Skin epidermis (tissue), 12 donors: ENCODE measurements around the gene ZRANB3.
A peak's percentile ranks its signal among the peaks of the same experiment; 100 is the strongest.

Experiments
- H3K27ac ChIP-seq, 21 experiments: fragments of 200-600 bp; sonication (generic) in 11 of 21; one replicate each; pipeline ENCODE4 v1.5.0; 2020; ENCODE audit warnings: mild to moderate bottlenecking in 3 of 21, inconsistent platforms in 2 of 21, moderate library complexity in 2 of 21
- H3K4me3 ChIP-seq, 7 experiments: fragments of 200-600 bp; sonication (generic) in 2 of 7; one replicate each; pipeline ENCODE4 v1.5.0; 2020; ENCODE audit warnings: inconsistent platforms in 2 of 7, mild to moderate bottlenecking in 2 of 7, moderate library complexity in 1 of 7

ZRANB3 gene

DNA sequence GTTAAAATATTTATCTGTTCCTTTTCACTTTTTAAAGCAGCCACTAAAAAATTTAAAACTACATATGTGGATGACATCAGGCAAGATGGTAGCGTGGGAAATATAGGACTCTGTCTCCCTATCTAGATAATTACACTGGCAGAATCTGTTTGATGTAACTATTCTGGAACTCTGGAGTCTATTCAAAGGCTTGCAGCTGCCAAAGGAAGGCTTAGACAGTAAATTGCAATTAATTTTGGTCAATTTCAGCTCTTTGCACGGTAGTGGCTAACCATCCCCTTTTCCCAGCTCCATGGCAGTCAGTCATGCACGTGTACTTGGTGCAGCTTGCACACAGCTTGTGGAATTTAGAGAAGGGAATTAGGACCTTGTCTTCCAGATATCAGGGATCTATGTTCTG lies 343.7 kb downstream of the ZRANB3 start:
- Histone ChIP-seq H3K27ac (no peak overlapping the region), H3K4me3 (no peak overlapping the region)

DNA sequence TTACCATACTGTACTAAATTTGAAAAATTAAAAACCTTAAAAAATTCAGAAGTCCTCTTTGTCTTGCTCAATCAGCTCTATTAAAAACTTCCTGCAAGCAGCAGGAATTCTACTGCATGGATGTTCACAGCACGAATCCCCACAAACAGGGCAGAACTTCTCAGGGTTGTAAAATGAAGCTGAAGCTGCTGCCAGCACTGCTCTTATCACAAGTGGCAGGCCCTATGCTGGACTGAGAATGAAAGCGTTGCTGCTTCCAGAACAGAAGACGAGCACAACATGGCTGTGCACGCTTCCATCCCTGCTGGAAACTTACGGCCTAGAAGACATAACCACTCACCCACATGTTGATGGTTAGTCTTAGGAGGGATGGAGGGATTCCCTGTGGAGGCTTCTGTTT lies 345.0 kb downstream of the ZRANB3 start:
- no peak overlapping the region for H3K27ac ChIP-seq
- H3K4me3 ChIP-seq = no peak overlapping the region

DNA sequence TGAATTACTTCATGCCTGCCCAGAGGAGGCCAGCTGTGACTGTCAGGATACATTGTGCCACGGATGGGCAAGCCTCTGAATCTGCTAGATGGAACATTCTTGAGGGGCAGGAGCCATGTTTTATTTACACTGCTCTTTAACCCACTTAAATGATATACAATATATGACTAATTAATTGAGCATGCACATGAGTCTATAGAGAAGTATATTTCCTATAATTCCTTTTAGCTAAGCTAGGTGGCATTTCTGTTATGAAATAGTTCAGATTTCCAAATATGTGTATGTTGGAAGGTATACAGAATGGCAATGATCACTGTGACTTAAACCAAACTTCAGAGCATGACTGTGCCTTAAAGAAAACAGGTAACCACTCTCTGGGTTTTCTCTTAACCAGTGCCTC lies 347.2 kb downstream of the ZRANB3 start:
- no peak overlapping the region for H3K27ac ChIP-seq
- no peak overlapping the region for H3K4me3 ChIP-seq

DNA sequence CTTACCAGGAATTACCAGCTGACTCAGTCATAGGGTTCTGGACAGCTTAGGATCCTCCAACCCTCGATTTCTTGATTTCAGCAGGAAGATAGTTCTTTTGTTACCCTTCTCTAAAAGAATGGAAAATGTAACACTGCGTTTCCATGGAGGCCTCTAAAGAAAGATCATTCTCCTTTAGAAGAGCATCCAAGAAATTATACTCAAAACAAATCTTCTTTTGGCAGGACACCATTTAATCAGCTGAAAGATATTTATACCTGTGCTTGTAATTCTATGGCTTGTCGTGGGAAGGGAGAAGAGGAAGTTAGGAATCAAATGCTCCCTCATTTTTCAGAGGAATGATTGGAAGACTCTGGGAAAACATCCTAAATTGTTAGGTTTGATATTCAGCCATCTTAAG lies 348.4 kb downstream of the ZRANB3 start:
- Histone ChIP-seq H3K4me3 (no peak overlapping the region), H3K27ac (no peak overlapping the region)

DNA sequence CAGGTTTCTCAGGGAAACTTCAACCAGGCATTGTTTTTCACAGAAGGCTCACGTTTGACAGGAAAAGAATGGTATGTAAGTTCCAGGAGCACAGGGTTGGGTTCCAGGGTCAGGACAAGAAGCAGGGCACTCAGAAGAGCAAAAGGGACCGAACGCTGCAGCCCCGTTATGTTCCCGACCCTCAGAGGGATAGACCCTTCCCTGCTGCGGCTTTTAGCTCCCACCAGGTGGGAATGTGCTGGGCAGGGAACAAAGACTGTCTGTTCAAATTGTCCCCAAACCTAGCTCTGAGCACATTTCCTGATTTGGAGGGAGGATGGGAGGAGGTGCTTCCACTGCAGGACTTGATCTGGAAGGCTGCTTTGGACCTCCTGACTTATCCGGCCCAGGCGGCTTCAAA lies 348.8 kb downstream of the ZRANB3 start:
- H3K4me3 ChIP-seq = no peak overlapping the region
- H3K27ac ChIP-seq = no peak overlapping the region

DNA sequence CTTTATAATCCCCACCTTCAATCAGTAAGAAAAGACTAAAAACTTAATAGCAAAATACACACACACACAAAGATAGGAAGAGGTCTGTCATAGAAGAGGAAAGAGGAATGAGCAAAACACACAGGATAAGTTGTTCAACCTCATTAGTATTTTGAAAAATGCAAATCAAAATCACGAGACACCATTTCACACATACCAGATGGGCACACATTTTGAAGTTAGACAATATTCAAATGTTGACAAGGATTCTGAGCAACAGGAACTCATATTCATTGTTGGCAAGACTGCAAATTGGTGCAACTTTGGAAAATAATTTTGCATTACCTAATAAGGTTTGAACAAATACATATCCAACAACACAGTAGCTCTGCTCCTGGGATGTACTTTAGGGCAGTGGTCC lies 351.3 kb downstream of the ZRANB3 start:
- no peak overlapping the region for H3K27ac ChIP-seq
- no peak overlapping the region for H3K4me3 ChIP-seq

DNA sequence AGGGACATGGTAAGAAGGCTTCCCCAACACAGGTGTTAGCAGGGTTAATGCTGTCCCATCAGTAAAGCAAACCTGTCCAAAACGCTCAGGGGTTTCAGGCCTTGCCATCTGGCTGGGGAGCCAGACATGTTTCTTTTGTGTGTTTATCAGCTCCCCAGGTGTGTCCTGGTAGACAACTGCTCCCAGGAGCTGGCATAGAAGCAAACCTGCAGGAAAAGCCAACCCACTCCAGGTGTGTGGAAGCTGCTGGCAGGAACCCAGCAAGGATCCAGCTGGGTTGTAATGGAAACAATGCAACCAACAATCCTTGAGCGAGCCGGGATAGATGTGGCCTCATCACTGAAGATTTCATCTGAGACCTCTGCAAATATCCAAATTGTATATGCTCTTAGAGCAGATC lies 355.8 kb downstream of the ZRANB3 start:
- no peak overlapping the region for H3K4me3 ChIP-seq

DNA sequence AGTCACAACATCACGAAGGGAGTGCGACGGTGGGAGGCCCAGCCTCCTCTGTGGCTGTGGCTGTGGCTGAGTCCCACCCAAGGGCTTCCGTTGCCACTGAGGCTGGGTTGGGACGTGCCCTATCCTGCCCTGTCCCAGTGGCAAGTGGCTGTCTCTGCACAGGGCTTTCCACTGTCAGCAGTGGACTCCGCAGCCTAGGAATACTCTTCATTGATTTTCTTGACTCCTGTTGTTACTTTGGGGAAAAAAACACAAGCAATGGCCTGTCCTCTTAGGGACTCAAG lies 356.3 kb downstream of the ZRANB3 start:
- no peak overlapping the region for H3K4me3 ChIP-seq

More for the DNA sequence above, 355.8 kb downstream of the ZRANB3 start:
- H3K27ac ChIP-seq = no peak overlapping the region

DNA sequence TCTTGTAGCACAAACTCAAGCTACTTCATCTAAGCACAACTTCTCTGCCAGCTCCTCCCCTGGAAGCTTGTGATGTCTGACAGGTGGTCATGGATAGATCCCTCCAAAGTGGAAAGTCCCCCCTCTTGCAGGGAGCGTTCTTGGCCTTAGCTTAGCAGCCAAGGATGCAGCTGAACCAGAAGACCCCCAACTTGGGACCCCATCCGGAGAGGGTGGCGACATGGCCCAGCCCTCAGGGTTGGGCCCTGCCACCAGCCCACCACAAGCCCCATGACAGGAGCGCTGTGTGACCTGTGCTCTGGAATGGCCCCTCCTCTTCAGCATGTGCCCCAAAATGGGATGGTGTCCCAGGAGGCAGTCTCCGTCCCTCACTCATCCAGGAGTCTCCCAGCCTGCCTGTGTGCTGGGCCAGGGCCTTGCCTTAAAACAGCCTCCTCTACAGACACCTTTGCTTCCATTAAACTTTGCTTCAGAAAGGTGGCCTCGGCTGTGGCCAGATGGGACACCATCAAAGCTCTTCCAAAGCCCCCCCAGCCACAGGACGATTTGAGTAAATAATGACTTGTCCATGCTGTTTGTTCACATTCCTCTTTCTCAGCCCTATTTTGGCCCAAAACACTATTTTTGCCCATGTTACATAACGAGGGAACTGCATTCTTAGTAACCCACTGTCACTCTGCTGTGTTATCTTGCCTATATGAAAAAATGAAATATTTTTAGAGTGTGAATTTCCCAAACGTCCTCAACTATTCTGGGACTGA lies 356.8 kb downstream of the ZRANB3 start:
- Histone ChIP-seq H3K4me3 (no peak overlapping the region), H3K27ac (no peak overlapping the region)

More for the DNA sequence above, 356.3 kb downstream of the ZRANB3 start:
- no peak overlapping the region for H3K27ac ChIP-seq

DNA sequence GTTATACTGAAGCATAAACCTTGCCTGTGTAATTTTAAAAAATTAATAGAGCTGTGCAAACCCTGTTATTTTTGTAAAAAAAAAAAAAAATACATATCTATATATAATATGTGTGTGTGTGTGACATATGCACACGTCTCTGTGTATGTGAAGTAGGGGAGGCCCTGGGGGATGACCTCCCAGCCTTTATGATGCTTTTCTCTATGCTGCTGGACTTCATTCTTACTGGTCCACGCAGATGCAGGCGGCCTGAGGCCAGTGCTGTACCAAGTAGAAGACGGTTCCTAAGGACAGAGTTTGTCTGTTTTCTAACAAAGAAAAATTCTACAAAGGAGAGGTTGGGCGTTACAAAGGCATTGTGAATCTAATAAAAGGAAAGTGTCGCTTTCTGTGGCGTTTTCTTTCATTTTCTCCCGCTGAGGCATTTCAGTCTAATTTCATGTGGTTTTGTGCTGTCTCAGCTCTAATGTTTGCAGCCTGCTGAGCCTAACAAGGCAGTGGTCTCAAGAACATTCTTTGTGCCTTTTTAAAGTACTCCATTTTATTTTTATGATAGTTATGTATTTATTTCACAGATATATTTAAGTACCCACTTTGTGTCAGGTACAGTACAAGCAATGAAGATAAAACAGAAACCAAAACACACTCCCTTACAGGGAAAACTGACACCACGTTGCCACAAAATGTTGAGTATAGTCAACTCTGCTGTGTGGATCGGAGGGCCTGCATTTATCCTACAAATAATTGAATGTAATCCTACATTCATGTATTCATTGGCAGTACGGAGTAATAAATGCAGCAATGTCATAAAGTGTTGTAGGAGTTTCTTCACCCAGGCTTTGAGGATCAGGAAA lies 360.9 kb downstream of the ZRANB3 start:
- H3K27ac ChIP-seq = no peak overlapping the region
- no peak overlapping the region for H3K4me3 ChIP-seq

DNA sequence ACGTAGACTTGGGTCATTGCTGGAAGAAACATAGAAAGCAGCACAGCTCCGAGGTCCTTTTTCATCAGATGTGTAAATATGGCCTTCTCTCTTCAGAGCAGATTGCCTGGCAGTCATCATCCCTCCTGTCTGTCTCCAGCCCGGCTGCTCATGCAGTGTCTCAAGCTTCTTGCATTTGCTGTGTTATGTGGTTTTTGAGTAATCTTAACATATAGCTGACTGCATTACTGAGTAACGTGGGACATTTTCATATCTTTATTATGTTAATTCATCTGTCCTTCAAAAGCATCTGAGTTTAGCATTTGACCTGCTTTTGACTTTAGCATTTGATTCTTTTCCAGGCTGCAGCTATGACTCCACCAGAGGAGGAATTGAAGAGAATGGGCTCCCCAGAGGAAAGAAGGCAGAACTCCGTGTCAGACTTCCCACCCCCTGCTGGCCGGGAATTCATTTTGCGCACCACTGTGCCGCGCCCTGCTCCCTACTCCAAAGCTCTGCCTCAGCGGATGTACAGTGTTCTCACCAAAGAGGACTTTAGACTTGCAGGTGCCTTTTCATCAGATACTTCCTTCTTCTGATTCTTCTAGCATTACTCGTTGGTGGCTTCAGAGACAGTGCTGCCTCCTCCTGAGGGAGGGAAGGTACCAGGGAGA lies 362.7 kb downstream of the ZRANB3 start:
- Histone ChIP-seq H3K4me3 (no peak overlapping the region), H3K27ac (no peak overlapping the region)

DNA sequence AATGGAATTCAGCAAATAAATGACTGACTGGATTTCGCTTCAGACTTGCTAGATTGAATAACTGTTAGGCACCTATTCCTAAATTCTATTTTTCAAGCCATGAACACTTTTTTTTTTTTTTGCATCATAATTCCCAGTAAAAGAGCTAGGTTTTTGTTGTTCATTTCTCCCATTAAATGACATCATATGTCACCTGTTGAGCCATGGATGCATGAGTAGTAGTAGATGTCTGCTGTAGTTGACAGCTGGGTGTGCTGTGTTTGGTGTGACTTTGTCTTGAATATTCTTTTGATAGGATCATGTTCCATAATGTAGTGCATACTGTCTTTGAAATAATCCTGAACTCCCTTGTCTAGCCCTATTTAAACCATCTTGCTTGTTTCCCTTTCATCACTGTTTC lies 363.7 kb downstream of the ZRANB3 start:
- Histone ChIP-seq H3K4me3 (no peak overlapping the region), H3K27ac (no peak overlapping the region)

DNA sequence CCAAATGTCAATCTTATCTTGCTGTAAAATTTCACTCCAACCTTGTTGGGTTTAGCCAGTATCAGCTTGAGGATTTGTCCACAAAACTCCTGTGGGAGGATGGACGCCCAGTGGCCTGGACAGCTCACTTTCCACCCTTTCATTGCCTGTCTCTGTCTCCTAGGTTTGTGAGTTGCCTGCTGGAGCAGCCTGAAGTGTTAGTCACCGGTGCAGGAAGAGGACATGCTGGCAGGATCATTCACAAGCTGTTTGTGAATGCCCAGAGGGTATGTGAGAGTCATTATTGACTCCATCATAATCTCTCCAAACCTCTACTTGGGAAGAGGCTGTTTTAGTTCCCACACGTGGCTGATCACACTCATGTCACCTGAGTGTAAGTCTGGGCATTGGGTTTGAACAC lies 366.6 kb downstream of the ZRANB3 start:
- H3K4me3 ChIP-seq = no peak overlapping the region
- no peak overlapping the region for H3K27ac ChIP-seq

DNA sequence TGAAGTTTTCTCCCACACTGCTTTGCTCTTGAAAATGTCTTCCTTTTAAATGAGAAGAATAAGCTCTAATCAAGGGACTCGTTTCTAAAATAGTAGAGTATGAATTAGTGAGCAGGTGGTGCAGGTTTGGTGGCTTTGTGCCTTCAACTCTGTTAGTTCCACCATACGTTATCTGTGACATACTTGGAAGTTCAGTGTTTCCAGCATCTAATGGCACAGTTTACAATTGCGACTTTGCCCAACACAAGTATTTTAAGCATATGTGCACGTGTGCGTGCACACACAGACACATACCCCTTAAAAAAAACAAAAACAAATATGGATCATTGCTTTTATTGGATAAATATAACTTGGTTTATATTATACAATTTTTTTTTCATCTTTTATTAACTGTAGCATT lies 367.1 kb downstream of the ZRANB3 start:
- no peak overlapping the region for H3K4me3 ChIP-seq
- no peak overlapping the region for H3K27ac ChIP-seq

DNA sequence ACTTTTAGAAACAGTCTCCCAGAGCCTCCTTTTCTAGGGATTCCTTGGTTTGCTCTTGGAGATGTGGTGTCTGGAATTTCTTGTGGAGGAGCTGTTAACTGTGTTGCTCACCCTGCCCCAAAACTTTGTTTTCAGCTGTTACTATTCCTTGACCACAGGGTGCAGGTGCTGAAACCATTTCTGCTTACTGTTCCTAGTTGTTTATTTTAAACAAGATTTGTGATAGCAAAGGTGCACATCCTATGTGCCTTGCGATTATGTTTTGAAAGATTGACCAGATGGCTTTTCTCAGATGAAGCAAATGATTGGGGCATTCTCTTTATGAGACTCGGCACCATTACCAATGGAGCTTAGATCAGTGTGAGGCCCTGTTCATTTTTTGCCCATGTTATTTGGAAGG lies 367.7 kb downstream of the ZRANB3 start:
- Histone ChIP-seq H3K27ac (no peak overlapping the region), H3K4me3 (no peak overlapping the region)

DNA sequence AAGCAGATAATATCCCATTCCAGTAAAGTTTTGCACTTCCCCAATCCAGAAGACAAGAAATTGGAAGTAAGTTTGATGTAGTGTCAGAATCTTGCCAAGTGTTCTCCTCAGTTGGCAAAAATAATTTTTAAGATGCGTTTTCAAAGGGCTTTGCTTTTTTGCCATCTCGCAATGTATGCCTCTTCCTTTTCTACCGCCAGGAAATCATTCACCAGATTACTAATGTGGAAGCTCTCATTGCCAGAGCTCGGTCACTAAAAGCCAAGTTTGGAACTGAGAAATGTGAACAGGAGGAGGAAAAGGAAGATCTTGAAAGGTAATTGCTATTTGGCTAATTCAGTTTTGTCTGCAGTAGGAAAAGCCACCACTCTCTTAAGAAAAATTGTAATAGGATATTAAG lies 368.2 kb downstream of the ZRANB3 start:
- Histone ChIP-seq H3K27ac (peak overlapping the region in 1 of 21 experiments; percentile 29), H3K4me3 (no peak overlapping the region)

DNA sequence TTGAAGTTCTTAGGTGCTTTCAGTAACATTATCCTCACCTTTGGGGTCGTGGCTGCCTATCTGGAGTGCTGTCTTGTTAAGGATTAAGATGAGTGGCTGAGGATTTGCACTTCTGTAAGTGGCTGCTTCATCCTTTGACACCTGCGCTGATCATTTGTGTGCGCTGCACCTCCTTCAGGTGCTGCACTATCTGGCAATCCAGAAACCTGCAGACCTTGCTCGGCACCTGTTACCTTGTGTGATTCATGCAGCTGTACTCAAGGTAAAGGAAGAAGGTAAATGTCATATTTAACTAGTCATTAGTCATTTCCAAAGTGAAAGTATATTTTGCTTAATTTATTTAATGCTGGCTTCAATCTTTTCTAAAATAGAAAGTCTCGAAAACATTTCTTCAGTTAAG lies 368.6 kb downstream of the ZRANB3 start:
- Histone ChIP-seq H3K27ac (peak overlapping the region in 1 of 21 experiments; percentile 29), H3K4me3 (no peak overlapping the region)

DNA sequence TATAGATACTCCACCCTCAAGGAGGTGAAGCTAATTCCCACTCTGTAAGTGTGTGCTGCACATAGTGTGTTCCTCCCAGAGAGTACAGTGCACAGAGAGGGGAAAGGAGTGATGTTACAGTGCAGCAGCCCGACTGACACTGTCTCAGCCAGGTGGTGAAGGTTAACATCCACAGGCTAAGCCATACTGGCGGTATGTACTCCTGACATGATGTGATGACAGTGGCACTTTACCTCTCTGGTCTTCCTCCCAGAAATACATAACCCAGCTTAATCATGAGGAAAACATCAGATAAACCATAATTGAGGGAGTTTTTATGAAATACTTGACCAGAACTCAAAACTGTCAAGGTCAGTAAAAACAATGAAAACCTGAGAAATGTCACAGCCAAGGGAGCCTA lies 371.8 kb downstream of the ZRANB3 start:
- H3K4me3 ChIP-seq = no peak overlapping the region
- no peak overlapping the region for H3K27ac ChIP-seq

DNA sequence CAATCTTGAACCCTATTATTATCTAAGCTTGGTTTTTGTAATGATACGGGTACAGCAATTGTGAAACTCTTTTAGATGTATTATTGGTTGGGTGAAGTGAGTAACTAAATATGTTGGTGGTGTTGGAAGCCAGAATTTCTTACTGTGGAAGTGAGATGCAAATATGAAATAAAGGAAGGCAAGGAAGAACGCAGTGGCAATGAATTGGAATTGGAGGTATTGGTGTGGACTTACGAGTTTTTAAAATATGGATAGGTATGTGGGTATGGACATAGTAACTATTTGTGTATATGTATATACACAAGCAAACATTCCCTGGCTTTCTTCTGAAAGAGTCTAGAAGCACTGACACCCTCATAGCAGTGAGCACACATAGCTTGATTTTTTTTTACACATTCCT lies 373.2 kb downstream of the ZRANB3 start:
- Histone ChIP-seq H3K27ac (no peak overlapping the region), H3K4me3 (no peak overlapping the region)

DNA sequence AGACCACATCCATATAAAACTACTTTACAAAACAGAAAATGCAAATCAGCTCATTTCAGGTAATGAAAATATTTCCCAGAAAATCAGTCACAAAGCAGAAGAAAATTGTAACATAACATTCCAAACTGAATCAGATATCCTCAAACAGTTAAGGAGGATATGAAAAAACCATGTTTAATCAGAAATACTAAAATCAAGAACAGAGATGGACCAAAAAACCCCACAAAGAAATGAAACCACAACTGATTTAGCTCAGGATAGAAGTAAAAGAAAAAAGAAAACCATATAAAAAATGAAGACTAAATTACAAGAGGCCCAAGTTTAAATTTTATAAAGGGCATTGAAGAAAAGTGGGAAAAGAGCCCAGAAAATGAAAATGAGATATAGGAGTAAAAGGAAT lies 376.1 kb downstream of the ZRANB3 start:
- no peak overlapping the region for H3K4me3 ChIP-seq
- H3K27ac ChIP-seq = no peak overlapping the region

DNA sequence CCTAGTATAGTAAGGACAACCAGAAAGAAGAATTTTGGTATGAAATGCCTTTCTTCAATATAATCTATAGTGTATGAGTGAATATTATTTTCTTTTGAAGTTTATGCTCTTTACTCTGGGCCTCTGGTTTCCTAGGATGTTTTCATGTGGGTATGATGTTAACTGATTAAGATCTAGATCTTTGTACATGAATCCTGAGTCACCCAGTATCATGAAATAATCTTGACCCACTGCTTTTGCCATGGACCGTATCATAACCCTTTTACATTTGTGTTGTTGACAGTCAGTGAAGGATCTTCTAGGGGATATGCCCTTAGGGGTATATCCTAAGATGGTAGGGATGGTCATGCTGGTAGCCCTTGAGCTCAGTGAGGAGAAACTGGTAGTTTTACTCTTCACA lies 378.7 kb downstream of the ZRANB3 start:
- Histone ChIP-seq H3K4me3 (no peak overlapping the region), H3K27ac (no peak overlapping the region)
